Fibroblast of pulmonary artery (primary cell): ENCODE data around the gene SBNO2.

ENCODE experiments used
- DNase-seq: peaks from one replicate; pipeline ENCODE4 v3.0.0-alpha.2; 2010; ENCODE audit warnings: low read depth
- H3K4me3 ChIP-seq: replicated peaks from 2 replicates; pipeline ENCODE4 v1.5.1; 2011; ENCODE audit warnings: low read depth, mild to moderate bottlenecking, control low read depth, low read length, moderate library complexity
- CTCF ChIP-seq: IDR thresholded peaks from 2 replicates; pipeline ENCODE4 v1.5.1; 2011; ENCODE audit warnings: mild to moderate bottlenecking, control low read depth, low read length, inconsistent platforms; ENCODE audit errors: missing control alignments

Gene SBNO2

GRCh38 chr19:1149259-1150045 lies 24.6 kb downstream of the SBNO2 start:
- no peak overlapping the region for H3K4me3 ChIP-seq
- DNase-seq: no peak
- TF ChIP-seq CTCF: no peak

GRCh38 chr19:1147934-1148549 lies 26.0 kb downstream of the SBNO2 start:
- H3K4me3 ChIP-seq: no peak overlapping the region
- no peak for DNase-seq
- no peak for TF ChIP-seq CTCF

GRCh38 chr19:1146858-1147780 lies 26.9 kb downstream of the SBNO2 start:
- no peak for DNase-seq
- TF ChIP-seq CTCF: no peak
- H3K4me3 ChIP-seq: no peak overlapping the region

DNA sequence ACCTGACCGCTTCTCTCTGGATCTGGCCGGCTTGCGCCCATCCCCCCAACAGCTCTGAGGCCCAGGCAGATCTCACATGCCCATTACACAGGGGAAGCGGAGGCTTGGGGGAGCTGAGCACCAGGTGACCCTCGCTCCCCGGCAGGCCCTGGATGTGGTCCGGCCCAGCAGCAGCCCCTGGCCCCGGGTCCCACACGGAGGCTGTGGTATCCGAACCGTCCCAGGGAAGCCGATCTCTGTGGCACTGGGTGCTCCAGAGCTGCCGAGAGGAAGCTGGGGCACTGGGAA lies 27.7 kb downstream of the SBNO2 start:
- no peak for DNase-seq
- no peak for TF ChIP-seq CTCF
- H3K4me3 ChIP-seq: no peak overlapping the region

DNA sequence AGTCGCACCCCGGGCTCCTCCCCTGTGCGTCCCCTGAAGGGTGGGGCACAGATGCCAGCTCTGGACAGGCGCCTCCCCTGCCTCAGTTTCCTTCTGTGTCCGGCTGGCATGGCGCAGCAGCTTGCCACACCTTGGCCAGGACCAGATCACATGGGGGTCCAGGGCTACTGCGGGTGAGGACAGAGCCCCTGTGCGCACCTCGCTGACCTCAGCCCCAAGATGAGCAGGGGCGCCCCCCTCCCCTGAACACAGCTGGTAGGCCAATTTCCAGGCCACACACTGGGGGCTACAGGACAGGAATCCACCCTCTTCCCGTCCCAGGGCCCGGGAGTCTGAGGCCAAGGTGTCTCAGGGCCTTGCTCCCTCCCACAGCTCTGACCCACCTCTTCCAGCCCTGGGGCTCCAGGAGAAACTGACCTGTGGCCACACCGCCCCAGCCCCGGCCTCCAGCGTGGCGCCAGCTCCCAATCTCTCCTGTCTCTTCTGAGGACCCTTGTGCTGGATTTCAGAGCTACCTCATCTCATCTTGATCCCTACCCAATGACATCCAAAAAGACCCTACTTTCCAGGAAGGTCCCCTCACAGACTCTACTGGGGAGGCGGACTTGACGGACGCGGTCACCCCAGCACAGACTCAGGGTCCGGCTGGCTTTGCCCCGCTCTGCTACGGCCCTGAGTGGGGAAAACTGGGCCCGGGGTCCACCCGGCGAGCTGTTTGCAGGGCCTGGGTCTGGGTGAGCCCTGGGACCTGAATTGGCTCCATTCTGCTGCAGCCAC lies 28.2 kb downstream of the SBNO2 start:
- H3K4me3 ChIP-seq: no peak overlapping the region
- TF ChIP-seq CTCF: no peak
- no peak for DNase-seq

GRCh38 chr19:1144741-1145140 lies 29.3 kb downstream of the SBNO2 start:
- no peak for DNase-seq
- no peak overlapping the region for H3K4me3 ChIP-seq
- no peak for TF ChIP-seq CTCF
